Measurements from ENCODE around the gene STRIP1. TPM values are rescaled to one million over a fixed set of nuclear protein-coding genes. Genes with fewer than 3 reads are reported as not detected.

STRIP1 gene
- total and polyA plus RNA-seq, 10 donors, result 11.8 to 98.7 (median 59.3) TPM

GRCh38 chr1:110055493-110056284 is 21.3 kb downstream of the STRIP1 start:
- intact Hi-C loops (cut with DNase I; ENCODE audit: low total_unique reads), result no loop called here
- 83 to 97% (median 91%) methylated on average over 5 of the region's 5 CpGs for WGBS, 5 donors
- Histone ChIP-seq H3K4me3 (no peak overlapping the region), H3K36me3 (peaks cover 5 to 100% (median 82%) of the 10 kb centered on the region in 6 donors), H3K27ac (peak overlapping the region in 1 of 8 donors; percentile 65), H3K4me1 (peaks cover 3 to 78% (median 37%) of the 10 kb centered on the region in 6 donors), H3K27me3 (replicated peaks in 1 of 7) (no peaks in the 10 kb centered on the region), H3K9me3 (no peaks in the 10 kb centered on the region)
- TF ChIP-seq POLR2A (IDR thresholded peaks at IDR 0.05) (no peak), CTCF (IDR thresholded peaks at IDR 0.05 in 8 of 11, conservative IDR thresholded peaks at IDR 0.05 in 3 of 11) (no peak), POLR2AphosphoS5 (IDR thresholded peaks at IDR 0.05) (no peak)
- no peak for DNase-seq

GRCh38 chr1:110056285-110056683 is 21.9 kb downstream of the STRIP1 start:
- peak overlapping the region in 3 of 8 donors; percentile 8 to 65 (median 56) for H3K27ac ChIP-seq
- peaks cover 5 to 100% (median 77%) of the 10 kb centered on the region in 6 donors for H3K36me3 ChIP-seq
- WGBS, 5 donors, result 83 to 96% (median 85%) methylated on average over 4 of the region's 4 CpGs
- intact Hi-C loops (cut with DNase I; ENCODE audit: low total_unique reads), result no loop called here
- TF ChIP-seq CTCF (IDR thresholded peaks at IDR 0.05 in 8 of 11, conservative IDR thresholded peaks at IDR 0.05 in 3 of 11), result no peak
- TF ChIP-seq POLR2AphosphoS5 (IDR thresholded peaks at IDR 0.05), result no peak
- no peak for TF ChIP-seq POLR2A (IDR thresholded peaks at IDR 0.05)
- H3K4me3 ChIP-seq, result no peak overlapping the region
- H3K9me3 ChIP-seq, result no peaks in the 10 kb centered on the region
- H3K27me3 ChIP-seq (replicated peaks in 1 of 7), result no peaks in the 10 kb centered on the region
- H3K4me1 ChIP-seq, result peaks cover 3 to 73% (median 36%) of the 10 kb centered on the region in 6 donors
- no peak for DNase-seq

GRCh38 chr1:110056776-110057175 is 22.4 kb downstream of the STRIP1 start:
- H3K9me3 ChIP-seq, result no peaks in the 10 kb centered on the region
- no peak for DNase-seq
- WGBS, 5 donors, result 52 to 80% (median 74%) methylated on average over 3 of the region's 3 CpGs
- peak overlapping the region in 4 of 8 donors; percentile 8 to 65 (median 59) for H3K27ac ChIP-seq
- no peak for TF ChIP-seq CTCF (IDR thresholded peaks at IDR 0.05 in 8 of 11, conservative IDR thresholded peaks at IDR 0.05 in 3 of 11)
- TF ChIP-seq POLR2AphosphoS5 (IDR thresholded peaks at IDR 0.05), result no peak
- TF ChIP-seq POLR2A (IDR thresholded peaks at IDR 0.05), result no peak
- H3K4me3 ChIP-seq, result no peak overlapping the region
- peaks cover 5 to 100% (median 72%) of the 10 kb centered on the region in 6 donors for H3K36me3 ChIP-seq
- intact Hi-C loops (cut with DNase I; ENCODE audit: low total_unique reads), result no loop called here
- H3K27me3 ChIP-seq (replicated peaks in 1 of 7), result no peaks in the 10 kb centered on the region
- peaks cover 3 to 68% (median 32%) of the 10 kb centered on the region in 6 donors for H3K4me1 ChIP-seq

- no peak for DNase-seq
- Histone ChIP-seq H3K36me3 (peaks cover 5 to 97% (median 60%) of the 10 kb centered on the region in 6 donors), H3K9me3 (no peaks in the 10 kb centered on the region), H3K4me3 (no peak overlapping the region), H3K4me1 (peaks cover 0 to 55% (median 25%) of the 10 kb centered on the region in 6 donors), H3K27me3 (replicated peaks in 1 of 7) (no peaks in the 10 kb centered on the region), H3K27ac (peak overlapping the region in 3 of 8 donors; percentile 56 to 65 (median 62))
- TF ChIP-seq CTCF (IDR thresholded peaks at IDR 0.05 in 8 of 11, conservative IDR thresholded peaks at IDR 0.05 in 3 of 11) (no peak), POLR2AphosphoS5 (IDR thresholded peaks at IDR 0.05) (peak in 2 of 3 donors; percentile 32 to 36), POLR2A (IDR thresholded peaks at IDR 0.05) (no peak)
- intact Hi-C loops (cut with DNase I; ENCODE audit: low total_unique reads), result no loop called here
- WGBS, 5 donors, result 64 to 75% (median 67%) methylated on average over 7 of the region's 7 CpGs
Measured at GRCh38 chr1:110057963-110058518, 23.6 kb downstream of the STRIP1 start.
